Suppressor macrophage treated with lipopolysaccharide for 1 hour (primary cell): ENCODE measurements around the gene CALHM2.
"Not testable (repeated sequence)": the region's sequence is repeated elsewhere in the genome, so short reads cannot be mapped to it uniquely, and the experiment has no call there.

Experiments used
- DNase-seq, 3 donors: peaks; one replicate each; pipeline ENCODE4 v3.0.0-alpha.2; 2020 to 2022

Gene CALHM2

DNA sequence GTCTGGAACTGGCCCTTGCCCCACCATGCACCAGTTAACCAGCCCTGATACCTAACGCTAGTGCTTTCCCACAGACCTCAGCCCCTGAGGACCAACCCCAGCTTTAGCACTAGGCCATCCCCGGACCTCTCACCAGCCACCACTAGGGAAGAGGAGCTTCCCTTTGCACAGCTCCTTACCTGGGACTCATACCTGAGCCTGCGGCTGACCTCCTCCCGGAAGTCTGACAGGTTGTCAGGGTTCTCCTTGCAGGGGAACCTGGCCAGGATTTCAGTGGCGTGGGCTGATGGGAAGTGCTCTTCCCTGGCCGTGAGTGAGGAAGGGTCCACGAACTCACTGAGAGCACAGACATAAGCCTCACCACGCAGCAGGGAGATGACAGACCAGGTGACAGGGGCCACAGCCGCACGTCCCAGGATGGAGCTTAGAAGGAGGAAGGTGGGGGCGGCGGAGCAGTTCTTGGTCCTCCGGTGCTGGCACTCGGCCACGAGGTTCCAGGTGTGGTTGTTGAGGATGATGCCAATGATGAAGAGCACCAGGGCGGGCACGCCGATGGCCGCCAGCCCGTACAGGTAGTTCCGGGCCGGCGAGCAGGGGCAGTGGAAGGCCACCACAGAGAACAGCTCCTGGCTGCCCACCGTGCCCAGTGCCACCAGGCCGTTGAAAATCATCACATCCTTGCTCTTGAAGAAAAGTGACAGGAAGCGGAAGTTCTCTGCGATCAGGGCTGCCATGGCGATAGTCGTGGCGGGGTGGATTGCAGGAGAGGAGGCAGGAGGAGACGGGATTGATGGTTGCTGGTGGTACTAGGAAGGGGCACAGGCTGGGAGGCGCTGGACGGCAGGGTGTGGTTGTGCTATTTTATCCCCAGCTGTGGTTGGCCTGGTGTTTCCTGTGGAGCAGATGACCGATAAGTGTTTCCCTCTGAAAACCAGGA lies 2.7 kb downstream of the CALHM2 start:
- DNase-seq: no peak

DNA sequence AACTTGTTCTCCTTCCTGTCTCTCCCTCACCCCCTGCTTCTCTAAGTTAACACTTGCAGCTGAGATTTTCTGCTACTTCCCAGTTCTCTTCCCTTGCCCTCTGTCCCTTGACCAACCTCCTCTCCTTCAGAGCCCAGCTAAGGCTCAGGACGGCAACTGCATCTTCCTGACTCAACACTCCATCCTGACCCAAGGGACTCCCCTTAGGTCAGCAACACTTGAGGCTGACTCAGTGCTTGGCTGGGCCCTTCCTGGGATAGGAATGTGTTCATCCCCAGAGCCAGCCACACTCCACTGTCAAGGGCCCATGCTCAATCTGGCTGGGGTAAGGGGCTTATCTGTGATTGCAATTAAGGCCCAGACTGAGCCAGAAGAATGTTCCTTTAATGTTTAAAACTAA lies 3.4 kb downstream of the CALHM2 start:
- DNase-seq: peak; percentile 85 to 91 (median 89)

- DNase-seq: no peak
Observed at GRCh38 chr10:103447187-103447586, 5.0 kb downstream of the CALHM2 start.

- DNase-seq: peak; percentile 55 to 56 (median 55)
Observed at GRCh38 chr10:103445767-103446567, 6.2 kb downstream of the CALHM2 start.

DNA sequence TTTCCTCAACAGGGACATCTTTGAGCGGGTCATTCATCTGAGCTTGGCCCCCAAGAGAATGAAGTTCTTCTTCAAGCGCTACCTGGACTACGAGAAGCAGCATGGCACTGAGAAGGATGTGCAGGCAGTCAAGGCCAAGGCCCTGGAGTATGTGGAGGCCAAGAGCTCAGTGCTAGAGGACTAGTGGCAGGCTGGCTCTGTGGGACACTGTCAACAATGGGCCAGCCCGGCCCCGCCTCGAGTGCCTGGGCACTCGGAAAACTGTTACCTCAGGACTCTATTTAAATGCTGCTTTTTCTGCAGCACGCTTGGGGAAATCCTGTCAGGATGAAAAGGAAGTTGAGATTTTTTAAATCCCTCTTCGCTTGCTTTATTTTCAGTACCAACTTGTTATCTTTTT lies 6.8 kb downstream of the CALHM2 start:
- no peak for DNase-seq

DNA sequence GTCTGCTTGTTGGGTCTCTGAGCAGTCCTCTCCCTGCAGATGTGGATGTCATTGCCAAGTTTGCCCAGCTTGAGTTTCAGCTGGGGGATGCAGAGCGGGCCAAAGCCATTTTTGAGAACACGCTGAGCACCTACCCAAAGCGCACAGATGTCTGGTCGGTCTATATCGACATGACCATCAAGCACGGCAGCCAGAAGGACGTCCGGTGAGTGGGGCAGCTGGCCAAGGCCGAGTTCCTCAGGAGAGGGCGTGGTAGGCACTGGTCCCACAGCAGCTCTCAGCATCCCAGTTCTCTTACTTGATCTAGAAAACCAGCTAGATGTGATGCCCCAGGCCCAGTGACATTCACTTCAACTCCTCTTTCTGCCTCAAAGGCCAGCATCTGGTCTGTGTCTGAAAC lies 7.7 kb downstream of the CALHM2 start:
- DNase-seq: no peak

DNA sequence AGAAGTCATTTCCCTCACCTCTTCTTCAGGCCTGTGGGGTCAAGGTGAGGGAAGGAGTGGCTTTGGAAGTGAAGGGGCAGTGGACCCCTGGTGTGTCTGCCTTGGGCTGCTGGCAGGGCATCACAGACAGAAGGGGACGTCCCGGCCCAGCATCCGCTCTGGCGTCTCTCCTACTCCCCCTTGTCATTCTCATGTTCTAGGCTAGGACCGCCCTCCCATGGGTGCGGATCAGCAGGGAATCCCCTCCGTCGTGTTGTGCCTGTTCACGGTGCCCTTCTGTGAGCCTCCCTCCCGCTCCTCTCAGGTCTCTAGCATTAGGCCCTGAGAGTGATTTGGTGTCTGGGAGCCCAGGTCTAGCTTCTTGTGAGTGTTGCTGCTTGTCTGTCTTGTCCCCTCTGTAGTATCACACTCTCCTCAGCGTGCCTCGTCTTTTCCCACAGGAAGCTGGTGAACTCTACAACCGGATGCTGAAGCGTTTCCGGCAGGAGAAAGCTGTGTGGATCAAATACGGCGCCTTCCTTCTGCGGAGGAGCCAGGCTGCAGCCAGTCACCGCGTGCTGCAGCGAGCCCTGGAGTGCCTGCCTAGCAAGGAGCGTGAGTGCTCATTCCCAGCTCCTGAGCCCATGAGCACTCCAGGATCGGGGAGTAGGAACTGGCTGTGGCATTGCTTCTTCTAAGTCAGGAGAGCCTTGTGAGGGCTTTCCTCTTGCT lies 8.5 kb downstream of the CALHM2 start:
- no peak for DNase-seq

- DNase-seq: peak; percentile 82 to 87 (median 86)
Observed at GRCh38 chr10:103442031-103442461, 10.1 kb downstream of the CALHM2 start.

DNA sequence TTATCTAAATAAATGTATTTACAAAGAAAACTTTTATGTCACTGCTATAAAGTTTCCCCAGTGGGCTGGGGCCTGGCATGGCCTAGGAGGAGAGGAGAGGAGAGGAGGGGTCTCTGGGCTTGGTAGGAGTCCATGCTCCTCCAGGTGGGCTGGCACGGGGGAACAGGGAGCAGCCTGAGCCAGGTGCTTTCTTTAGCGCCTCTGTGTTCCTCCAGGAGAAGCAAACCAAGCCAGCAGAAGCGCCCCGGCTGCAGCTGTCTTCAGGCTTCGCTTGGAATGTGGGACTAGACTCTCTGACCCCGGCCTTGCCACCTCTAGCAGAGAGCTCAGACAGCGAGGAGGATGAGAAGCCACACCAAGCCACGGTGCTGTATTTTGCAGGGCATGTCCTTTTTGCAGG lies 10.6 kb downstream of the CALHM2 start:
- DNase-seq: no peak

DNA sequence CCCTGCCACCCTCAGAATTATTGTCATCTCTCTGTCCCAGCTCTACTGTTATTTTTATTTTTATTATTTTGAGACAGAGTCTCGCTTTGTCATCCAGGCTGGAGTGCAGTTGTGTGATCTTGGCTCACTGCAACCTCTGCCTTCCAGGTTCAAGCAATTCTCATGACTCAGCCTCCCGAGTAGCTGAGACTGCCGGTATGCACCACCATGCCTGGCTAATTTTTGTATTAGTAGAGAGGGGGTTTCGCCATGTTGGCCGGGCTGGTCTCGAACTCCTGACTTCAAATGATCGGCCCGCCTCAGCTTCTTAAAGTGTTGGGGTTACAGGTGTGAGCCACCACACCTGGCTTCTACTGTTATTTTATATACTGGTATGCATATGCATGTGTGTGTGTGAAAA lies 11.0 kb downstream of the CALHM2 start:
- DNase-seq: no peak

- DNase-seq: no peak
Observed at GRCh38 chr10:103440416-103440815, 11.8 kb downstream of the CALHM2 start.

GRCh38 chr10:103439776-103440175 lies 12.4 kb downstream of the CALHM2 start:
- DNase-seq: no peak

- DNase-seq: peak; percentile 94 to 97 (median 95)
Observed at GRCh38 chr10:103433858-103434257, 18.3 kb downstream of the CALHM2 start.

DNA sequence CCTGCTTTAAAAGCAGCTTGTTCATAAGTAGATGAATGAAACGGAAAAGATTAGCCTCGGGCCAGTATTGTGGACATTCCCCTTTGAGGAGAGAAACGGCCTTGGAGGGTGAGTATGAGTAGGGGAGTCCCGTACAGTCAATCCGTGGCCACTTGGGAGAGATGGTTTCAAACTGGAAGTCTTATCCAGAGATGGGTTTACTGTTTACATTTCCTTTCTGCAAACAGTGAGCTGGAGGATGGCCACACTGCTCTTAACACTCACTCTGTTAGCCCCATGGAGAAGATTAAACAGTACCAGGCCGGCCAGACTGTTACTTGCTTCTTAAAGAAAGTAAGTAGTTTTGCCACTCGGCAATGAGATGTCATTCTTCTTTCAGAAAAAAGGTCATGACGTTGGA lies 20.3 kb downstream of the CALHM2 start:
- DNase-seq: no peak

DNA sequence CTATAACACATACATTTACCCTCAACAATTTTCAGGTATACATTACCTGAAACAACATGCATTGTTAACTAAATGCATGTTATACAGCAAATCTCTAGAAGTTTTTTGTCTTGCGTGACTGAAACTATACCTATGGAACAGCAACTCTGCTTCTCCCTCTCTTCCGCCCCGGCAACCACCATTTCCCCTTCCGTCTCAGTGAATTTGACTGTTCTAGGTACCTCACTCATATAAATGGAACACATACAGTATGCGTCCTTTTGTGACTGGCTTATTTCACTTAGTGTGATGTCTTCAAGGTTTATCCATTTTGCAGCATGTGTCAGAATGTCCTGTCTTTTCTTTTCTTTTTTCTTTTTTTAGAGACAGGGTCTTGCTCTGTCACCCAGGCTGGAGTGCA lies 22.5 kb downstream of the CALHM2 start:
- no peak for DNase-seq

GRCh38 chr10:103428989-103429643 lies 23.1 kb downstream of the CALHM2 start:
- DNase-seq: no peak

DNA sequence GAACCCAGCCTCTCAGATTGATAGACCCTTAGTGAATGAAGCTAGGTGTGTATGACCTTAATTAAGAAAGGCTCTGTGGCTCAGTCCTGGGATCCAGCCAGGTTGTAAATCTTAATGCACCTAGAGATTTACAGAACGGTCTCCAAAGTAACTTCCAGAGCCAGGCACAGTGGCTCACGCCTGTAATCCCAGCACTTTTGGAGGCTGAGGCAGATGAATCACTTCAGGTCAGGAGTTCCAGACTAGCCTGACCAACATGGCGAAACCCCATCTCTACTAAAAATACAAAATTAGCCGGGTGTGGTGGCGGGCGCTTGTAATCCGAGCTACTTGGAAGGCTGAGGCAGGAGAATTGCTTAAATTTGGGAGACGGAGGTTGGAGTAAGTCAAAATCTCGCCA lies 24.3 kb downstream of the CALHM2 start:
- no peak for DNase-seq

GRCh38 chr10:103423748-103424147 lies 28.4 kb downstream of the CALHM2 start:
- no peak for DNase-seq

DNA sequence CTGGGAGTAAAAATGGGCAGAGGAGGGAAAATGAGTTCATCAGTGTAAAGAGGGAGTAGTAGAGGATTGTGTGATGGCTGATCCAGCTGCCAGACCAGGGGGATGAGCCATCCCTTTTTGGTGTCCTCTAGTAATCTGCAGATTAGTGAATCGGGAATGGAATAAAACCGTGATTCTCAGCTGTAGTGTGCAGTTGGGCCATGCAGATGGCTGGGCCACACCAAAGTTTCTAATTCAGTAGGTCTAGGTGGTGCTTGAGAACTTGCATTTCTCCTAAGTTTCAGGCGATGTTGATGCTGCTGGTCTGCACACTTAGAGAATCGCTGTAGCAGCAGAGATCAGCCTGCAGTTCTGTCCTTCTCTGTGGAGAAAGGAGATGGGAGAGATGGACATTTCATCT lies 33.1 kb downstream of the CALHM2 start:
- no peak for DNase-seq

DNA sequence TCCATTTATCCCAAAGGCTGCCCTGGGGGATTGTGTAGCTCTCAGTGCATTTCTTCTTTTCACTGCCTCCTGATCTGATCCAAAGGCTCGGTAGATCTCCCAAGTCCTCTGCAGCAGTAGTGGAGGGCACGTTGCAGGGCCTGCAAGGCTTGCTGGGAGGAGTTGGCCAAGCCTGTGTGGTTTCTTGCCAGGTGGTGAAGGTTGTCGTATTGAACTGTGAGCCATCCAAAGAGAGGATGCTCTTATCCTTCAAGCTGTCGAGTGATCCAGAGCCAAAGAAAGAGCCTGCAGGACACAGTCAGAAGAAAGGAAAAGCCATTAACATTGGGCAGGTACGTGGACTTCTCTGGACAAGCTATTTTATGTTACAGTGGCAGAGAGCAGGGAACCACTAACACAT lies 34.6 kb downstream of the CALHM2 start:
- no peak for DNase-seq

DNA sequence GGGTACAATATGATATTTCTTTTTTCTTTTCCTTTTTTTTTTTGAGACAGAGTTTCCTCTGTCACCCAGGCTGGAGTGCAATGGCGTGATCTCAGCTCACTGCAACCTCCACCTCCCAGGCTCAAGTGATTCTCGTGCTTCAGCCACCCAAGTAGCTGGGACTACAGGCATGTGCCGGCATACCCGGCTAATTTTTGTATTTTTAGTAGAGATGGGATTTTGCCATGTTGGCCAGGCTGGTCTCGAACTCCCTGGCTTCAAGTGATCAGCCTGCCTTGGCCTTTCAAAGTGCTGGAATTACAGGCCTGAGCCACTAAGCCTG lies 35.1 kb downstream of the CALHM2 start:
- DNase-seq: not testable (repeated sequence)

- peak; percentile 82 to 87 (median 87) for DNase-seq
Observed at GRCh38 chr10:103416436-103417147, 35.6 kb downstream of the CALHM2 start.
